GM12892 (cell line): ENCODE measurements around the gene ANKS1A.

ENCODE experiments used
- POLR2A ChIP-seq: IDR thresholded peaks from 2 replicates; pipeline ENCODE4 v1.6.1; 2011; ENCODE audit warnings: low read depth, low read length, control low read depth
- POLR2AphosphoS5 ChIP-seq: IDR thresholded peaks from 2 replicates; pipeline ENCODE4 v1.6.1; 2011; ENCODE audit warnings: low read depth, low read length, control low read depth
- TAF1 ChIP-seq: IDR thresholded peaks from 2 replicates; pipeline ENCODE4 v1.6.1; 2011; ENCODE audit warnings: low read depth, mild to moderate bottlenecking, control low read depth, low read length, borderline replicate concordance

- TF ChIP-seq POLR2AphosphoS5 (no peak), POLR2A (no peak), TAF1 (no peak)
Observed at GRCh38 chr6:35051396-35051795, 162.3 kb downstream of the ANKS1A start.
